ENCODE data around the gene LCN15.

GRCh38 chr9:136746155-136746490 is 18.2 kb downstream of the LCN15 start:
- no peak for TF ChIP-seq CTCF (IDR thresholded peaks at IDR 0.05)
- no peak for TF ChIP-seq EP300 (IDR thresholded peaks at IDR 0.05)

Measured in tibial nerve (tissue), 4 donors.